ENCODE results near the gene PPFIA2. TPM values are rescaled to one million over a fixed set of nuclear protein-coding genes. Genes with fewer than 3 reads are reported as not detected.

Gene PPFIA2
- total RNA-seq, 1 experiment from 2014 or later: 0.10 TPM

DNA sequence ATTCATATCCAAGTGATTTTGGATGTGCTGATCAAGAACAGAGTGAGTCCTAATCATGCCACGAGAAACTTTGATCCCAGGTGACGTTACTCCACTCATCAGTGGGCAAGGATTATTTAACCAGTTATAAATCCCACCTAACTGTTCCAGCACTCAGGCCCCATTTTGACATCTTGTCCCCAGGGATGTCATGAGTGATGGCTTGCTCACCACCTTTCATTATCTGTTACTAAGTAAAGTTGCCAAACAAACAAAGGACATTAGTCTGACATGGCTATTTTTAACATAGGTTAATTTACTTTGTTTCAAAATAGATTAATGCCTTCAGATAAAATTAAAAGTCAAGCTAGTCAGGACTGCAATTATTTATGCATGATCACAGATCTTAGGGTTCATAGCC lies 425.3 kb downstream of the PPFIA2 start:
- in situ Hi-C loops (cut with HindIII; ENCODE audit: low pct_unique_long_range_greater_than_20kb, low sequenced_read_pairs): no loop called here
- DNase-seq (ENCODE audit: low read depth): no peak

DNA sequence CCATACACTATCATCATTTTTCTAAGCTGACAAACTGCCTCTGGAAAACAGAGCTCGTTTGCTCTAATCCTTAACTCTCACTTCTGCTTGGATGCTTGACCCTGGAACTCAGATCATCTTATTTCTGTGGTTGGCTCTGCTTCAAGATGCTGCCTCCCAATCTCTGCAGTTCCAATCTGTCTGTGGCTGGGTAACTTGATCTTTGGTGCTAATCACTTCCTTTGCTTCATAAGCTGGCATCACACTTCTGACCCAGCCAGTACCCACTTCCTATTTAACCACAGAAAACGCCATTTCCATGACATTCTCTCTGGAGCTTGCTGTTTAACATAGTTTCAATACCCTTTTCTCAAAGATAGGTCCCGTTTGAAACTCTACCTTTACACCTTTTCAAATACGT lies 427.1 kb downstream of the PPFIA2 start:
- in situ Hi-C loops (cut with HindIII; ENCODE audit: low pct_unique_long_range_greater_than_20kb, low sequenced_read_pairs): no loop called here
- DNase-seq (ENCODE audit: low read depth): no peak

DNA sequence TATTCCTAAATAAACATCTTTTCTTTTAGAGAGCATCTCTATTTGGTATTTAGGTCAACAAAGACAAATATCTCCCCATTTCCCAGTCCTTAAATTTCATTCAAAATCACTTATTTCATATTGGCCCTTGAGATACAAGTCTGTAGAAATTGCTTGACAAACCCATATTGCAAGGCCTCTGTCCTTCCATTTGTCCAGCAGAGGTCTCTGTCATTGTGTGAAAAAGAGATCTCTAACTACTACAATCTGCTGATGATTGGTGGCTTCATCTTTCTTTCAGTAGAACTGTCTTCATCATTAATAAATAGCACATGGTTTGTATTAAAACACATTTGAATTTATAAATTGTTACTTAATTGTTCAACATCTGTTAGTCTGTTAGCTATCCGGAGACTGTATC lies 428.7 kb downstream of the PPFIA2 start:
- in situ Hi-C loops (cut with HindIII; ENCODE audit: low pct_unique_long_range_greater_than_20kb, low sequenced_read_pairs): no loop called here
- DNase-seq (ENCODE audit: low read depth): no peak

DNA sequence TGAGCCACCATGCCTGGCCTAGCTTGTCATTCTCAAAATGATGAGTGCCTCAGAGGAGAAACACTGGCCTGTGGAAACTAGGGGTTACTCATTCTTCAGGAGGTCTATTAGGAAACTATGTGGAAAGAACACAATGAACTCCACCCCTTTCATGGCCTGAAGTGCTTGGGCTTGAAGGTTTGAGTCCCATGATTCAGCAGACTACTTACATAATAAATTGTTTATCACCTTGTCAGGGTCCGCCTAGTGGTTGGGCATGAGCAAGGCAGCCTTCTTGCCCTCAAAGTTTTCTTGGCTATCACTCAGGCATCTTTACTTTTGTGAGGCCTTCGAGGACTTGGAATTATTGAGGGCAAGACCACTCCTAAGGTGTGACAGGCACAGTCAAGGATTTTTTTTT lies 430.1 kb downstream of the PPFIA2 start:
- peak; percentile 65 for DNase-seq (ENCODE audit: low read depth)
- in situ Hi-C loops (cut with HindIII; ENCODE audit: low pct_unique_long_range_greater_than_20kb, low sequenced_read_pairs): no loop called here

DNA sequence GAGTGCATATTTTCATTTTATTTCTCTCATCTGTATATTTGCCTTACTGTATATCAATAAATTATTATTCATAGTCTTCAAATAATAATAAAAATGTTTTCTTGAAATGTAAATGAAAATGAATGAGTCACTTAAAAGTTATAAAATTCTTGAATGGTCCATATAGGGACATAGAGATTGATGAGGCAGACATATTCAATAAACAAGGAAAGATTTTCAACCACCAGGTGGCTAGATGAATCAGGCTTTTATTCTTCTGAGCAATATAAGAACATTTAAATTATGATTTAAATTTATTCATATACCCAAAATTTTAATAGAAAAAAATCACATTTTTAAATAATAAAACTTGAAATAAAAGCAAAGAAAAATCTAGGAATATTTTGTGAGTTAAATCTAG lies 431.7 kb downstream of the PPFIA2 start:
- in situ Hi-C loops (cut with HindIII; ENCODE audit: low pct_unique_long_range_greater_than_20kb, low sequenced_read_pairs): no loop called here

DNA sequence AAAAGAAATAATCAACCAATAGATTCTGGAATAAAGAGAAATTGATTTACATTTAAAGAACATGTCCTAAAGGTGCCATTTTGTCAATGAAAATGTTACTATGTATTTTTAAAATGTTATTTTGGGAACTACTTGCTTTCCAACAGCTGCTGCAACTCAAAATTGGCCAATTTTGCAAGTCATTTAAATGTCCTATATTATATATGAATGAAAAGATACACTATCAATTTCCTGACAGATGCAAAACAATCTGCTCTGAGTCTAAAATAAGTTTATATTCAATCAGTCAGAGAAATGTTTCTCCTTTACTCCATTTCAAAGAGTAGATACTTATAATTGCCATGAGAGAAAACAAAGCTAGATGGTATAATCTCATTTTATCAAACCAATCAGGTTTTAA lies 434.1 kb downstream of the PPFIA2 start:
- in situ Hi-C loops (cut with HindIII; ENCODE audit: low pct_unique_long_range_greater_than_20kb, low sequenced_read_pairs): no loop called here
- no peak for DNase-seq (ENCODE audit: low read depth)

More for the DNA sequence above, 431.7 kb downstream of the PPFIA2 start:
- DNase-seq (ENCODE audit: low read depth): no peak

DNA sequence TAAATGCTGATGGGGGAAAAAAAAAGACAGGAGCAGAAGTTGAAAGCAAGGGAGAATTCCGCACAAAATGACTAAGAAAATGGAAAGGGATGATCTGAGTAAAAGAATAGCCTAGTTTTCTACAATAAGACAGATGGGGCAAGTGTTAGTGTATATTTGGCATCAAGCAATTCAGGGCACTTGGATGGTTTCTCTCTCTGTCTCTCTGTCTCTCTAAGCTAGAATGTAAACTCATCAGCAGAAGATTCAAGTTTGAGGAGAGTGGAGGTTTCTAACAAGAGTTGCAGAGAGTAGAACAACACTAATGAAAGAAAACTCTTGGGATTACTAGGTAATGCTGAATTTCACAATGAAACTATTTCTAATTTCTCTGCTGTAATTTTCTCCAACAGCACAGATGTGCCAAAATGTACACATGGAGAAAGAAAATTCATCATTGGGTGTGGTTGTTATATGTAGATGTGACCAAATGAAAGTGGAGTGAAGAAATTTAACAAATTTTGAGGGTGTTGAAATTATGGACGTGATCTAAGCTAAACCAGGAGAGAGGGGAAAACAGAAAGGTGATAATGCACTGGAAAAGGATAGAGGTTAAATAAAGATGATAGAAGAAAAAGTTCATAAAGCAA lies 444.1 kb downstream of the PPFIA2 start:
- DNase-seq (ENCODE audit: low read depth): no peak
- in situ Hi-C loops (cut with HindIII; ENCODE audit: low pct_unique_long_range_greater_than_20kb, low sequenced_read_pairs): no loop called here

DNA sequence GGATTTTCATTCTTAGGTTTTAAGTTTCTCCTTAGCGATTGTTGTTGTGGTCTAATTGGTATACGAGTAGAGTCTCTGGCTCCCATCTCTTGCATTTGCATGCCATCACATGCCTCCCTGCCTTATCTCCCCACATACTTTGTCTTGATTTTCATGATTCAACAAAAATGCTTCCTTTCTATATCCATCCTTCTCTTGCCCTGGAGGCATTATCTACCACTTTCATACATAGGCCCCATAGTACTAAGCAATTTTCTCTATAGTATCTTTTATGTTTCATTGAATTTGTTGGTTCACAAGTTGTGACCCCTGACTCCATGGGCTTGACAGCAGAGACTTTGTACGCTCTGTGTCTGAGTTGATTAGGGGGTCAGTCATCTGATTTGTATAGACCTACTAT lies 455.2 kb downstream of the PPFIA2 start:
- in situ Hi-C loops (cut with HindIII; ENCODE audit: low pct_unique_long_range_greater_than_20kb, low sequenced_read_pairs): no loop called here
- DNase-seq (ENCODE audit: low read depth): no peak

DNA sequence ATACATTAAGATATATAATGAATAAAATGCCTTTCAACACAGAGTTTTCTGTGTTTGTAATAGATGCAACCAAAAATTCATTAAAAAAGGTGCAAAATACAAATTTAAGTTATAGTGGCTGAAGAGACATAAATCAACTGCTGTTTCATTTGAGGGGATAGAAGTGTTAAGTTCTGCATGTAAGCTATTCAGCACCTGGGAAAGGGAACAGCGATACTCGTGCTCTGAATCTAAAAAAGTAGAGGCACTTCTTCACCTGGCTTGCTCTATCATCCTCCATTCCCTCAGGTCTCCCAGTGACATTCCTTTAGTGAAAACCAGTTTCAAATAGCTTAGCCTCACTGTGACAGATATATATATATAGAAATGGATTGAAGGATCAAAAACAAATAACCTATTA lies 458.7 kb downstream of the PPFIA2 start:
- in situ Hi-C loops (cut with HindIII; ENCODE audit: low pct_unique_long_range_greater_than_20kb, low sequenced_read_pairs): no loop called here
- DNase-seq (ENCODE audit: low read depth): no peak

DNA sequence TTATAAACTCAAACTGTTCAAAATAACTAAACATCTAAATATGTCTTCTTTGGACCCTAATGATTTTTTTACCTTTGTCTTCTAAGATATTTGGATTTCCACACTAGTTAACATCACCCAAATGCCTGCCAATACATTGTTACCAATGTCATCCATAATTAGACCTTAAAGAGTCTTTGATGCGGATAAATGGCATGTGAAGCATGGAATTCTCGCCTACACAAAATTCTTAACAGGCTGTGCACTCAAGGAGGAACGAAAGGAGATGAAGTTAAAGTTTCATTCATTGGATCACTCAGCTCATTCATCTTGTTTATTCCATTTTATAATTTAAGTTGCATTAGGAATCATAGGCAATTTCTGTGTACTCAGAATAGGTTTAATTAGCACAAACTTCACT lies 461.5 kb downstream of the PPFIA2 start:
- DNase-seq (ENCODE audit: low read depth): no peak
- in situ Hi-C loops (cut with HindIII; ENCODE audit: low pct_unique_long_range_greater_than_20kb, low sequenced_read_pairs): no loop called here

DNA sequence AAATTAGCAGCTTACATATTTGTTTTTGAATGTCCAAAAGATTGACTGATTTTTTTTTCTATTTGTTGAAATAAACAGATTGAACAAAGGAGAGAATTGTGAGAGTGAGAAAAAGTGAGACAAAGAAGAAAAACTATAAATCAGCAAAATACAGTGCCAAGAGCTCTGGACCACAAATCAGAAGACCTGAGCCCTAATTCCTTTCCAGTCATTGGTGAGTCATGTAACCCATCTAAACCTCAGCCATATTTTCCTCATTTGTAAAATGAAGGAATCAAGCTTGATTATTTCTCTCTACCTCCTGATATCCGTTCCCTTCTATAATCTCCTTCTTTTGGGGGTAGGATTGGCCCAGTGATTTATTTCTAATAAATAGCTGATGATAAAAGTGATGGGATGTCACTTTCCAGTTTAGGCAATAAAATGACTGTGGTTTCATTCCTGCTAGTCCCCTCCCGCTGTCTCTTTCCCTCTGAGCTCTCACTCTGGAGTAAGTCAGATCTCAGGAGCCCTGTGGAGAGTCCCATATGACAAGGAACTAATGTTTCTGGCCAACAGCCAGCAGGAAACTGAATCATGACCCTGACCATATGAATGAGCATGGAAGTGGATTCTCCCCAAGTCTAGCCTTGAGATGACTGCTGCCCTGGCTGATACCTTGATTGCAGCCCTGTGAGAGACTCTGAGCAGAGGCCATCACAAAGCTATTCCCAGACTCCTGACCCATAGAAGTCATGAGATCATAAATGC lies 462.4 kb downstream of the PPFIA2 start:
- in situ Hi-C loops (cut with HindIII; ENCODE audit: low pct_unique_long_range_greater_than_20kb, low sequenced_read_pairs): no loop called here
- DNase-seq (ENCODE audit: low read depth): peak; percentile 74

DNA sequence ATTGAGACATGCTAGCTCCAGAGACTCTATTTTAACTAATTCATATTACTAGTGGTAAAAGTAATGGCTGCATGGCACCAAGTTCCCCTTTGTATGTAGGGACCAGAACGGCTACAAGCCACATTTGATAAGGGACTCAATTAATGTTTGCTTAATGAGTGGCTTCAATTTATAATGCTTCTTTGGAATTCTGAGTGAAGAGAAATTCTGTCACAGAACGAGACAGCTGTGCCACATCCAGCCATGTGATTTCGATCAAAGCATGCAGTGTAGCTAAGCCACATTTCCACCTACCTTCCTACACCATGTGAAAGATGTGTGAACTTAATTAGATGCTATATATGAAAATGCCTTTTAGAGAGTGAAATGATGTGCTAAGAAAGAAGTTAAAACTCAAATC lies 463.9 kb downstream of the PPFIA2 start:
- in situ Hi-C loops (cut with HindIII; ENCODE audit: low pct_unique_long_range_greater_than_20kb, low sequenced_read_pairs): no loop called here
- DNase-seq (ENCODE audit: low read depth): no peak

DNA sequence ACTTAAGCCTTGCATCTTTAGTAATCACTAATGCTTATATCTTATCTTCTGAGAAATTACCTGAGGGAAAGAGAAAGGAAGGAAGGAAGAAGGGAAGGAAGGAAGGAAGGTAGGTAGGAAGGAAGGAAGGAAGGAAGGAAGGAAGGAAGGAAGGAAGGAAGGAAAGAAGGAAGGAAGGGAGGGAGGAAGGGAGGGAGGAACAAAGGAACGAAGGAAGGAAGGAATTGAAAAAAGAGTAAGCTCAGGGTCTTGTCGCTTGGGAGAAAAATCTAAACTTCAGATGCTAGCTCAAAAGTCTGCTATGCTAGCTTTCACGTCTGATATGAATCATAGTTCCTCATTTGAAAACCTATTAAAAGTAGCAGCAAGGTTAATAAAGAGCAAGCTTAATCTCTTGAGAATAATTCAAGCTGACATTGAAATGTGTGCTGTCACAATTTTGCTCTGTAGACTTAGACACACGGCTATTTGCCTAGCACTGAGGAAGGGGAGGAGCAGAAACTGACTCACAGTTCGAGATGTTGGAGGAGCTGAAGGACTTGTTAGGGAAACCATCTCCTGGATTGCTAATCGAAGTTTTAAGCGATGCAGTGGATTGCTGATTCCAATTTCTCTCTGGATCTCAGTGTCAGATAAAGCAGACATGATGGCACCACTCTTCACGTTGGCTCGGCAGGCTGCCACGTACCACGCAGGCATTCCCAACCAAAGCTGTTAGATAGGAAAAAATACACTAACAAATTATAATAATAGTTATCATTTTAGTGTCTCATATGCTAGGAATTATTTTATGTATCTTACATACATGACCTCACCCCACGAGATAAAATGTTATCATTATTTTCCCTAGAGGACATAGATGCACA lies 464.6 kb downstream of the PPFIA2 start:
- in situ Hi-C loops (cut with HindIII; ENCODE audit: low pct_unique_long_range_greater_than_20kb, low sequenced_read_pairs): no loop called here
- no peak for DNase-seq (ENCODE audit: low read depth)

DNA sequence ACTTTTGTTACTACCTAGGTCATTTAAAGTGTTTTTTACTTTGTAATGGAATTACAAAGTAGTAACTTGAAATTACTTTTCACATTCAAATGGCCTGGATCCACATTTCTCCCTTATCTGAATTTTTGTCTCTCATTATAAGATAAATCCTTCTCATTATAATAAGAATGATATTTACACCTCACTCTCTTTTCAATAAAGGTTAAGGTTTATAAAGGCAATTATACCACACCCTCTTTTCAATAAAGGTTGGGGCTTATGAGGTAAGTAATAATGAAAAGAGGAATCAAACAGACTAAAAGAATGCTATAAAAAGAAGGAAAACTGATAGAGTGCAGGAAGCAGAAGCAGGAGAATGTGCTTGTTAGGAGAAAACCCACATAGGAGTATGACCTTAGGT lies 470.5 kb downstream of the PPFIA2 start:
- DNase-seq (ENCODE audit: low read depth): no peak
- in situ Hi-C loops (cut with HindIII; ENCODE audit: low pct_unique_long_range_greater_than_20kb, low sequenced_read_pairs): no loop called here

DNA sequence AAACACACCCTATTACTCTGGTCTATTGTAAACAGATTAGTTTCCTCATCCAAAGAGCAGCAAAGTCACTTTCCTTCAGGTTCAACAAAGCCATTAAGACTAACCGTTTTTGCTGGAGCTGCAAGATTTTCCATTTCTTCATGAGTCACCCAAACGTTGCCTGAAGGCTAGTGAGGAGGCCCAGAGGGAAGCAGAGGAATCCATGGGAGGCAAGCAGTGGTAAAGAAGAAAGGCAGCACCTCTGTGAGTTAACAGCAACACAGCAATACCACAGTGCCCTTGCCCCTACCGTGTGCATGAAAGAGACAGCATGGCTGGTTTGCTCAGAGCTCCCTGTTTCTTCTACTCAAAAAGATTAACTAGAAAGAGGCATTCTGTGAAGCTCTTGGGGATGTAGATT lies 475.0 kb downstream of the PPFIA2 start:
- in situ Hi-C loops (cut with HindIII; ENCODE audit: low pct_unique_long_range_greater_than_20kb, low sequenced_read_pairs): no loop called here
- DNase-seq (ENCODE audit: low read depth): peak; percentile 55

DNA sequence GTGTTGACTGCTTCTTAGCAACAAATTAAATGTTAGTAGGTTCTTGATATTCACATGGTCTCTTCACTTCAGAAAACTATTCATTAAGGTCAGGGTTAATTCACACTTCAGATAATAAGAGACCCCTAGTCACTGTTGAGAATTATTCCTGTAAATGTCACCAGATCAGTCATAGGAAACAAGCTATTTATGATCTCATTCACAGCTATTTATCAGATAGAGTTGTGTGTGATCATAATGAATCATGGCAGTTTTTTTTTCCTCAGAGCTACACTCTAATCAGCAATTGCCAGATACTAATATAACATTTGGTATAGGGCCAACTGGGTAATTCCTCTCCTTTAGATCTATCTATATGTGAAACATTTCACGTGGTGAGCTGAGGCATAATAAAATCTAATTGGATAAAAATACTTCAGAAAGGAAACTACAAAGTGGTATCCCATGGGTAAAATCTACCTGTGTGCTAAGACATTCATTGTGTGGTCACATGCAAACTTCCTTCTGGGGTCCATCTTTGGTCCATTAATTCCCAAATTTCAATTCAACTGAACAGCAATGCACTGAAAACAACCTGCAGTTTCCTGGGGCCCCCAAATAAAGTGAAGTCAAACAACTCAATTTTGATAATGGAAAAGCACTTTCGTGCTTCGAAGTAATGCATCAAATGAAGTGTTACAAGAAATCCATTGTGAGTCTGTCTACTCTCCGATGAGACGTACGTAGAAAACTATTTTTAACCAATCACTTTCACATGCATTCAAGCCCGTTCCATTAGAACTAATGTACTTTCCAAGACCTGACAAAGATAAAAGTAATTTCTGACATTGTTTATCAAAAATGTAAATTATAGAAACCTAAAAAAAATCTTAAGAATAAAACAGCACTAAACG lies 484.3 kb downstream of the PPFIA2 start:
- DNase-seq (ENCODE audit: low read depth): no peak
- in situ Hi-C loops (cut with HindIII; ENCODE audit: low pct_unique_long_range_greater_than_20kb, low sequenced_read_pairs): no loop called here

DNA sequence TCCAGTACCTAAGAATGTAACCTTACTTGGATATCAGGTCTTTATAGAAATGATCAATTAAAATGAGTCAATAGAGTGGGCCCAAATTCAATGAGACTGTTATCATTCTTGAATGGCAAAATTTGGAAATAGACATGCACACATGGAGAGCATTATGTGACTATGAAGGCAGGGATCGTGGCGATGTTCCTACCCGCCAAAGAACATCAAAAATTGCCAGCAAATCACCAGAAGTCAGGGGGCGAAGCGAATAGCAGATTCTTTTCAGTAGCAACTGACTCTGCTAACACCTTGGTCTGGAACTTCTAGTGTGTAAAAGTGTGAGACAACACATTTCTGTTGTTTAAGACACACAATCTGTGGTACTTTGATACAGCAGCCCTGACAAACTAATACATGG lies 488.8 kb downstream of the PPFIA2 start:
- in situ Hi-C loops (cut with HindIII; ENCODE audit: low pct_unique_long_range_greater_than_20kb, low sequenced_read_pairs): no loop called here
- no peak for DNase-seq (ENCODE audit: low read depth)

DNA sequence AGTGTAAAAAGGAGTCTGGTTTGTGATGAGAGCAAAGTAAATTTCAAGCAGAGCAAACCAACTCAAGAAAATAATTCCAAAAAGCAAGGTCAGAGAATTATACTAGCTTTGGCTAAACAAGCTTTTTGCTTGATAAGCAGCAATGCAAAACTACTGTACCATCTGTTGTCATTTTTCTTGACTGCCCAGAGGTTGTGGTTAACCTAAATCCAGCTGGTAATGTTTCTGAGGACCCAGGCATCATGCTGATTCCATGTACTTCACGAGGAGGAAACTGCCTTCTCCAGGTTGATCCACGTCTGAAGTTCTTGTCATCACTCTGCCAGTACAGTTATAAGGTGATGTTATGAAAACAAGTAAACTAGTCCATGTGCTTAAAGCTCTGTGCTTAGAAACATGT lies 496.1 kb downstream of the PPFIA2 start:
- in situ Hi-C loops (cut with HindIII; ENCODE audit: low pct_unique_long_range_greater_than_20kb, low sequenced_read_pairs): no loop called here
- DNase-seq (ENCODE audit: low read depth): no peak
